Neutrophil (primary cell): ENCODE results near the gene PTK6.

ENCODE experiments used
- H3K27ac ChIP-seq: fragments of 200-600 bp; sonication (generic); 2 replicates; pipeline ENCODE4 v1.5.1; 2016; ENCODE audit warnings: mild to moderate bottlenecking, moderate library complexity
- H3K27me3 ChIP-seq: fragments of 200-600 bp; sonication (generic); 2 replicates; pipeline ENCODE4 v1.6.0; 2016; ENCODE audit warnings: mild to moderate bottlenecking
- H3K36me3 ChIP-seq: fragments of 200-600 bp; sonication (generic); 2 replicates; pipeline ENCODE4 v1.5.1; 2017
- H3K4me1 ChIP-seq, 2 experiments: fragments of 200-600 bp in 1 of 2; sonication (generic) in 1 of 2; 1 replicate in 1 of 2; 2 replicates in 1 of 2; pipeline versions ENCODE4 v1.5.1 to v1.6.1; 2013 to 2016; ENCODE audit warnings: low read depth in 1 of 2, low read length in 1 of 2, mild to moderate bottlenecking in 1 of 2, moderate library complexity in 1 of 2; ENCODE audit not compliant: control insufficient read depth in 1 of 2, insufficient read depth in 1 of 2
- H3K4me3 ChIP-seq, 2 experiments: fragments of 200-600 bp in 1 of 2; sonication (generic) in 1 of 2; 1 replicate in 1 of 2; 2 replicates in 1 of 2; pipeline ENCODE4 v1.5.1; 2013 to 2016; ENCODE audit warnings: low read depth in 1 of 2, low read length in 1 of 2, mild to moderate bottlenecking in 1 of 2, moderate library complexity in 1 of 2
- H3K9me3 ChIP-seq: fragments of 200-600 bp; sonication (generic); 2 replicates; pipeline ENCODE4 v1.5.1; 2016
- TF ChIP-seq, protein P1 (sequence below): fragments of 200-600 bp; sonication (generic); IDR thresholded peaks from 2 replicates; pipeline ENCODE4 v1.5.1; 2016; ENCODE audit warnings: antibody characterized with exemption

Gene PTK6

DNA sequence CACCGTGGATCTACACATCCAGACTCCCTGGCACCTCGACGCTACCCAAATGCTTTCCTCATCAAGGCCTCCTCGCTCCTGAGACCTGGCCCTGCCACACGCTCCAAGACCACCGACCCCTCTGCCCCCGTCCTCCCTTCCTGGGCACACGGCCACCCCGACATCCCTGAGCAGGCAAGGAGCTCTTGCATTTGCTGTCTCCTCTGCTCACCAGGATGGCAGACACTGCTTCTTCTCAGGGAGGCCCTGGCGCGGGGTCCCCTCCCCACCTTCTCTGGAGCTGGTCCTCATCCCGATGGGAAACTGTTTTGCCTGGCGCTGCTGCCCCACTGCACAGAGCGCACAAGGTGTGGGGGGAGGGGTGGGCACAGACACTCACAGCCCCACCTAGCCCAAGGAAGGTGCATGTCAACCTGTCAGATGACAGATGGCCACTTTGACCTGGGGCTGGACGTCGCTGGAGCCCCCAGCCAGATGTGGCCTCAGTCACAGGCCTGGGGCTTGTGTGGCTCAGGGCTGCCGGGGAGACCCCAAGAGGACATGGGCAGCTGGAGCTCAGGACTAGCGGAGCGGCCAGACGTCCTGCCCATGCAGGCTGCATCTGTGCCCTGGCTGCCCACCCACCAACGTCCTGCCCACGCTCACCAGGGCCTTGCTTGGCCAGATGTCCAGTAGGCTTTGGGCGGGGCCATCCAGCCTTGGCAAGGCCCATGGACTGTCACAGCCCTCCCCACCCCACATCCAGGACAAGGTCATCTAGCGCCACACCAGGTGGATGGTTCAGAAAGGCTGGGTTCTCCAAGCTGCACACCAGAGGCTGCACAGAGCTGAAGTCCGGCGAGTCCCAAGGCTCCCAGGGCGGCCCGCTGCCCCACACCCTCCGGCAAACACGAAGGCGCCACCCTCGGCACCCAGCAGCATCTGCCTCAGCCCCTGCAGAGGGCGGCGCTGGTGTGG lies 58.6 kb downstream of the PTK6 start:
- Histone ChIP-seq H3K4me1 (no peaks in the 10 kb centered on the region), H3K9me3 (no peaks in the 10 kb centered on the region), H3K36me3 (no peaks in the 10 kb centered on the region), H3K27ac (no peak overlapping the region), H3K27me3 (peaks cover 99% of the 10 kb centered on the region), H3K4me3 (no peak overlapping the region)
- TF ChIP-seq, protein P1, sequence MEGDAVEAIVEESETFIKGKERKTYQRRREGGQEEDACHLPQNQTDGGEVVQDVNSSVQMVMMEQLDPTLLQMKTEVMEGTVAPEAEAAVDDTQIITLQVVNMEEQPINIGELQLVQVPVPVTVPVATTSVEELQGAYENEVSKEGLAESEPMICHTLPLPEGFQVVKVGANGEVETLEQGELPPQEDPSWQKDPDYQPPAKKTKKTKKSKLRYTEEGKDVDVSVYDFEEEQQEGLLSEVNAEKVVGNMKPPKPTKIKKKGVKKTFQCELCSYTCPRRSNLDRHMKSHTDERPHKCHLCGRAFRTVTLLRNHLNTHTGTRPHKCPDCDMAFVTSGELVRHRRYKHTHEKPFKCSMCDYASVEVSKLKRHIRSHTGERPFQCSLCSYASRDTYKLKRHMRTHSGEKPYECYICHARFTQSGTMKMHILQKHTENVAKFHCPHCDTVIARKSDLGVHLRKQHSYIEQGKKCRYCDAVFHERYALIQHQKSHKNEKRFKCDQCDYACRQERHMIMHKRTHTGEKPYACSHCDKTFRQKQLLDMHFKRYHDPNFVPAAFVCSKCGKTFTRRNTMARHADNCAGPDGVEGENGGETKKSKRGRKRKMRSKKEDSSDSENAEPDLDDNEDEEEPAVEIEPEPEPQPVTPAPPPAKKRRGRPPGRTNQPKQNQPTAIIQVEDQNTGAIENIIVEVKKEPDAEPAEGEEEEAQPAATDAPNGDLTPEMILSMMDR, result no peak
